Measurements from ENCODE around the gene RAB11FIP4. TPM values are rescaled to one million over a fixed set of nuclear protein-coding genes. Genes with fewer than 3 reads are reported as not detected.

The RAB11FIP4 gene
- total RNA-seq, 1 donor from 2014 or later = 1.0 TPM

DNA sequence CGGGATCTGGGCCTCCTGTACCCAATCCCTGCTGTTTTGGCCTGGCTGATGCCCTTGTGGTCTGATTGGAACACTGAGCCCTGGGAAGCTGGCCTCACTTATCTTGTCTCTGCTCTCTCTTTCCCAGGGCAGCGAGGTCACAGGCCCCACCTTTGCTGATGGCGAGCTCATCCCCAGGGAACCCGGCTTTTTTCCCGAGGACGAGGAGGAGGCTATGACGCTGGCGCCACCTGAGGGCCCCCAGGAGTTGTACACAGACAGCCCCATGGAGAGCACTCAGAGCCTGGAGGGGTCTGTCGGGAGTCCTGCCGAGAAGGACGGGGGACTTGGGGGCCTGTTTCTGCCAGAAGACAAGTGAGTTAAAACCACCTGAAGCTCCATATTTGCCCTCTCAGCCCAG lies 126.0 kb downstream of the RAB11FIP4 start:
- no peak overlapping the region for H3K9ac ChIP-seq (ENCODE audit: low read depth in 1 of 3, low read length in 3 of 3)
- H3K36me3 ChIP-seq (ENCODE audit: control insufficient read depth in 3 of 3, insufficient read depth in 3 of 3, low read length in 3 of 3) = no peaks in the 10 kb centered on the region
- no peak overlapping the region for H3K27ac ChIP-seq (ENCODE audit: low read depth, low read length)
- H3K27me3 ChIP-seq (ENCODE audit: control insufficient read depth in 3 of 3, insufficient read depth in 3 of 3, low read length in 3 of 3) = peaks cover 0 to 5% (median 3%) of the 10 kb centered on the region in 3 donors
- no peaks in the 10 kb centered on the region for H3K9me3 ChIP-seq (ENCODE audit: control insufficient read depth in 3 of 3, low read length in 3 of 3)
- no peak overlapping the region for H3K4me3 ChIP-seq (ENCODE audit: low read length in 3 of 3)
- no peaks in the 10 kb centered on the region for H3K4me1 ChIP-seq (ENCODE audit: control insufficient read depth in 3 of 3, insufficient read depth in 3 of 3, low read length in 3 of 3)

GRCh38 chr17:31518478-31518877 lies 127.0 kb downstream of the RAB11FIP4 start:
- H3K9me3 ChIP-seq (ENCODE audit: control insufficient read depth in 3 of 3, low read length in 3 of 3) = no peaks in the 10 kb centered on the region
- H3K9ac ChIP-seq (ENCODE audit: low read depth in 1 of 3, low read length in 3 of 3) = no peak overlapping the region
- no peak overlapping the region for H3K27ac ChIP-seq (ENCODE audit: low read depth, low read length)
- H3K4me3 ChIP-seq (ENCODE audit: low read length in 3 of 3) = no peak overlapping the region
- H3K4me1 ChIP-seq (ENCODE audit: control insufficient read depth in 3 of 3, insufficient read depth in 3 of 3, low read length in 3 of 3) = no peaks in the 10 kb centered on the region
- no peaks in the 10 kb centered on the region for H3K36me3 ChIP-seq (ENCODE audit: control insufficient read depth in 3 of 3, insufficient read depth in 3 of 3, low read length in 3 of 3)
- peaks cover 0 to 7% (median 5%) of the 10 kb centered on the region in 3 donors for H3K27me3 ChIP-seq (ENCODE audit: control insufficient read depth in 3 of 3, insufficient read depth in 3 of 3, low read length in 3 of 3)

DNA sequence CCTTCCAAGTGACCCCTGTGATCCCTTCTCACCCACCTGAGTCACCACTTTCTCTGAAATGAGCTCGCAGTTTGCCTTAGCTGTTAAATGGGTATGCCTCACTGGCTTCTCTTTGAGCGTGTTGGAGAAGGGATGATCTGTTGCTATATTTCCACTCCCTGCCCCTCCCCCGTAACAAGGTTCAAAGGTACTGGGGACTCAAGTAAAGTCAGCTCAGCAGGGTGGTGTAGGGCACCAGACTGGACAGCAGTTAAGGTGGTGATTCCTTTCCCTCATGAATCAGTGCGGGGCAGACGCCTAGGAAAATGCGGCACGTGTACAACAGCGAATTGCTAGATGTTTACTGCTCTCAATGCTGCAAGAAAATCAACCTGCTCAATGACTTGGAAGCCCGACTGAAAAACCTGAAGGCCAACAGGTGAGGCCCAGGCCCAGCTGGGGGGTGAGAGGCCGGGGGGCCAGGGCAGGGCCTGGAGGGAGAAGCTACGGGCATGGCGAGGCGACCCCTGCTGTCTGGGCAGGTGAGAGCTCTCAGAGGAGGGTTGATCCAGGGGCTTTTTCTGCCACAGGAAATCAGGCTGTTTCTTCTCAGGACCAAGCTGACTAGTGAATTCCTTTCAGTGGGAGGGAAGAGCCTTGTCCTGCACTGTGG lies 130.3 kb downstream of the RAB11FIP4 start:
- Histone ChIP-seq H3K36me3 (ENCODE audit: control insufficient read depth in 3 of 3, insufficient read depth in 3 of 3, low read length in 3 of 3) (no peaks in the 10 kb centered on the region), H3K4me1 (ENCODE audit: control insufficient read depth in 3 of 3, insufficient read depth in 3 of 3, low read length in 3 of 3) (peaks cover 4 to 8% (median 4%) of the 10 kb centered on the region in 3 donors), H3K9ac (ENCODE audit: low read depth in 1 of 3, low read length in 3 of 3) (no peak overlapping the region), H3K9me3 (ENCODE audit: control insufficient read depth in 3 of 3, low read length in 3 of 3) (no peaks in the 10 kb centered on the region), H3K27ac (ENCODE audit: low read depth, low read length) (no peak overlapping the region), H3K27me3 (ENCODE audit: control insufficient read depth in 3 of 3, insufficient read depth in 3 of 3, low read length in 3 of 3) (peaks cover 0 to 10% (median 5%) of the 10 kb centered on the region in 3 donors), H3K4me3 (ENCODE audit: low read length in 3 of 3) (no peak overlapping the region)

DNA sequence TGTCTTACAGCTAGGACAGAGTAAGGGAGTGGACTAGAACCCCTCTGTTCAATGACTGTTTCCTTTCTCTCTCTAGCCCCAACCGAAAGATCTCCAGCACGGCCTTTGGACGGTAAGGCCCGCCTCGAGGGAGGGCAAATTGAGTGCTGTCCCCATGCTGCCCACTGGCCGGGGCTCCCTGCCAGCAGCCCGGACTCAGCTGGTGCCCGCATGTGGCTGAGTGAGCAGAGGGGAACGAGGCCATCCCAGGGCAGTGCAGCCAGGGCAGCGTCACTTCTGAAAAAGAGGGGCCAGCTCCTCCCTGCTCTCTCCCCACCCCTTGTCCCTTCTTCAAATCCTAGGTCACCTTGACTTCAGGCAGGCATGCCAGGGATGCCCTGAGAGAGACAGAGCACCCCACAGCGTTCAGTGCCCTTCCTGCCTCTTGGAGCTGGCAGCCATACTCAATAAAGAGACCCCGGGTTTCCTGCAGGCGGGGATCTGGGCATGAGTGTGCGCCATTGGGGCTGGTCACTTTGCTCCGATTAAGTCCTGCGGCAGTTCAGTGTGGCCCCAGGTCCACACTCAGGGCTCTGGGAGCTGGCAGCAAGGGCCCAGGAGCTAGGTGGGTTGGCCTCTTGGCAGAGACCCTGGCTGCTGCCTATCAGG lies 130.9 kb downstream of the RAB11FIP4 start:
- Histone ChIP-seq H3K4me1 (ENCODE audit: control insufficient read depth in 3 of 3, insufficient read depth in 3 of 3, low read length in 3 of 3) (peaks cover 4 to 8% (median 4%) of the 10 kb centered on the region in 3 donors), H3K9ac (ENCODE audit: low read depth in 1 of 3, low read length in 3 of 3) (no peak overlapping the region), H3K36me3 (ENCODE audit: control insufficient read depth in 3 of 3, insufficient read depth in 3 of 3, low read length in 3 of 3) (no peaks in the 10 kb centered on the region), H3K4me3 (ENCODE audit: low read length in 3 of 3) (no peak overlapping the region), H3K27ac (ENCODE audit: low read depth, low read length) (no peak overlapping the region), H3K27me3 (ENCODE audit: control insufficient read depth in 3 of 3, insufficient read depth in 3 of 3, low read length in 3 of 3) (peaks cover 0 to 9% (median 3%) of the 10 kb centered on the region in 3 donors), H3K9me3 (ENCODE audit: control insufficient read depth in 3 of 3, low read length in 3 of 3) (no peaks in the 10 kb centered on the region)

GRCh38 chr17:31522987-31523495 lies 131.6 kb downstream of the RAB11FIP4 start:
- no peaks in the 10 kb centered on the region for H3K36me3 ChIP-seq (ENCODE audit: control insufficient read depth in 3 of 3, insufficient read depth in 3 of 3, low read length in 3 of 3)

DNA sequence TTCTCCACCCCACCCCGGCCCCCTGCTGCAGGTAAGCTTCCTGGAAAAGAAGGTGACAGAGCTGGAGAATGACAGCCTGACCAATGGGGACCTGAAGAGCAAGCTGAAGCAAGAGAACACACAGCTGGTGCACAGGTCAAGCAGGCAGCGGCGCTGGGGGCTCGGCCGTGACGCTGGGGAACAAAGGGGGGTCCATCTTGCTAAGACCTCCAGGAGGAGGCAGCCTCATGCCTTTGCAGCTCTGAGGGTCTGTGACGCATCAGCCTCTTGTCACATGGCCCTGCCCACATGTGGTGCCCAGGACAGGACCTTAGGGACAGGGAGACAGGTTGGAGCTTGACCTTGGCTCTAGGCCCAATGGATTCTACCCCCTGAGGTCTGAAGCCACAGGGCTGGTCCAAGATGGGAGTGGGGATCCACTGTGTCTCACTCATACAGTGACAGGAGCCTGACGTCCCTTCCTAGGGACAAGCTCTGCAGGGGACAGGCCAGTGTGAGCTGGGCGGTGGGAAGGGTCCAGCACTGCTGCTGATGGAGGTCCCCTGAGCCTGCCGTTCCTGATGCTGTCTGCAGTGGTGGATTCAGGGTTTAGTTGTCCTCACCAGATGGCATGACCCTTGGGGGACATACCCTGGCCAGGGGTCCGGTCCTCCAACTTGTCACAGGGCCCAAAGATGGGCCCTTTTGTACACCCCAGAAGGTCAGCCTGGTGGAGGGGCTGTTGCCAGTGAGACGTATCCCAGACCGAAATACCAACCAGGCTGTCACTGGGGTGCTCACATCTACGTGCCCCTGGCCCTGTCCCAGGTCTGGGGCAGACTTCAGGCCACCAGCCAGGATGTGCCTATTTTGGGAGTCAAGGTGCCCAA lies 132.6 kb downstream of the RAB11FIP4 start:
- H3K27ac ChIP-seq (ENCODE audit: low read depth, low read length) = no peak overlapping the region
- H3K4me1 ChIP-seq (ENCODE audit: control insufficient read depth in 3 of 3, insufficient read depth in 3 of 3, low read length in 3 of 3) = peaks cover 4 to 8% (median 4%) of the 10 kb centered on the region in 3 donors
- no peak overlapping the region for H3K4me3 ChIP-seq (ENCODE audit: low read length in 3 of 3)
- H3K9ac ChIP-seq (ENCODE audit: low read depth in 1 of 3, low read length in 3 of 3) = no peak overlapping the region
- H3K9me3 ChIP-seq (ENCODE audit: control insufficient read depth in 3 of 3, low read length in 3 of 3) = no peaks in the 10 kb centered on the region
- H3K27me3 ChIP-seq (ENCODE audit: control insufficient read depth in 3 of 3, insufficient read depth in 3 of 3, low read length in 3 of 3) = peaks cover 0 to 7% (median 3%) of the 10 kb centered on the region in 3 donors
- H3K36me3 ChIP-seq (ENCODE audit: control insufficient read depth in 3 of 3, insufficient read depth in 3 of 3, low read length in 3 of 3) = no peaks in the 10 kb centered on the region

More at GRCh38 chr17:31522987-31523495, 131.6 kb downstream of the RAB11FIP4 start:
- Histone ChIP-seq H3K27me3 (ENCODE audit: control insufficient read depth in 3 of 3, insufficient read depth in 3 of 3, low read length in 3 of 3) (peaks cover 0 to 7% (median 0%) of the 10 kb centered on the region in 3 donors), H3K9ac (ENCODE audit: low read depth in 1 of 3, low read length in 3 of 3) (no peak overlapping the region), H3K4me1 (ENCODE audit: control insufficient read depth in 3 of 3, insufficient read depth in 3 of 3, low read length in 3 of 3) (peaks cover 4 to 8% (median 4%) of the 10 kb centered on the region in 3 donors), H3K27ac (ENCODE audit: low read depth, low read length) (no peak overlapping the region), H3K4me3 (ENCODE audit: low read length in 3 of 3) (no peak overlapping the region), H3K9me3 (ENCODE audit: control insufficient read depth in 3 of 3, low read length in 3 of 3) (no peaks in the 10 kb centered on the region)

GRCh38 chr17:31524926-31525800 lies 133.7 kb downstream of the RAB11FIP4 start:
- H3K4me1 ChIP-seq (ENCODE audit: control insufficient read depth in 3 of 3, insufficient read depth in 3 of 3, low read length in 3 of 3) = peaks cover 4 to 8% (median 4%) of the 10 kb centered on the region in 3 donors
- H3K9ac ChIP-seq (ENCODE audit: low read depth in 1 of 3, low read length in 3 of 3) = peak overlapping the region; percentile 3 to 33 (median 6)
- H3K9me3 ChIP-seq (ENCODE audit: control insufficient read depth in 3 of 3, low read length in 3 of 3) = no peaks in the 10 kb centered on the region
- H3K27me3 ChIP-seq (ENCODE audit: control insufficient read depth in 3 of 3, insufficient read depth in 3 of 3, low read length in 3 of 3) = peaks cover 0 to 7% (median 7%) of the 10 kb centered on the region in 3 donors
- H3K36me3 ChIP-seq (ENCODE audit: control insufficient read depth in 3 of 3, insufficient read depth in 3 of 3, low read length in 3 of 3) = no peaks in the 10 kb centered on the region
- H3K27ac ChIP-seq (ENCODE audit: low read depth, low read length) = no peak overlapping the region
- no peak overlapping the region for H3K4me3 ChIP-seq (ENCODE audit: low read length in 3 of 3)

DNA sequence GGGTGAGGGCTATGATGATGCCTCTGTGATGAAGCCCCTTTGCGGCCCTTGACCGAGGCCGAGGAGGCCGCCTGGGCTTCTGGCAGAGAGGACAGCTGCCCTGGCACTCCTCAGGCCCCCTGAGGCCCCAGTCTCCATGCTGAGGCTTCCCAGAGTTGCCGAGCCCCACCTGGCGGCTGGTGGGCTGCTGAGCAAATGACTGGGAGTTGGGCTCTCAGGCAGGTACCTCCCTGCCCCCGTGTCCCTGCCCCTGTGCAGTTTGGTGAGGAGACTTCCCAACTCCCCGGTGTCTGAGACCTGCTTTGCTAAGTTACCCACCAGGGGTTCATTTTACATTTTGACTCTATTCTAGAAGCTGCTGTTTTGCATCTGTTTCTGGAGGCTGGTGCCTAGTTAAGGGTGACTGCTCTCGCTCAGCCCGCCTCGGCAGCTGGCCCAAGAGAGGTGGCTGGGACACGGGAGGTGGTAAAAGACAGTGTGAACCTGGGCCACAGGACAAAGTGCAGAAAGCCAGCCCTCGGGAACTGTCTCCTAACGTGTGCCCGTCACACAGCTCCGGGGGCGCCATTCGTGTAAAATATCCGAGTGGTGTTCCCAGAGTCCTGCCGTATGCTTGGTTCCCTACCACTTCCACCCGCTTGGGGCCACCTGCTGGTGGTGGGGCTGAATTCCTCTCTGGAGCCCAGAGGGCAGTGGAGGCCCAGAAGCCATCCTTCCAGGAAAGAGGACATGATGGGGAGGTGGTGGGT lies 134.5 kb downstream of the RAB11FIP4 start:
- H3K9me3 ChIP-seq (ENCODE audit: control insufficient read depth in 3 of 3, low read length in 3 of 3) = no peaks in the 10 kb centered on the region
- H3K9ac ChIP-seq (ENCODE audit: low read depth in 1 of 3, low read length in 3 of 3) = peak overlapping the region in 1 of 3 donors; percentile 33
- peaks cover 0 to 7% (median 7%) of the 10 kb centered on the region in 3 donors for H3K27me3 ChIP-seq (ENCODE audit: control insufficient read depth in 3 of 3, insufficient read depth in 3 of 3, low read length in 3 of 3)
- H3K27ac ChIP-seq (ENCODE audit: low read depth, low read length) = no peak overlapping the region
- H3K36me3 ChIP-seq (ENCODE audit: control insufficient read depth in 3 of 3, insufficient read depth in 3 of 3, low read length in 3 of 3) = no peaks in the 10 kb centered on the region
- H3K4me3 ChIP-seq (ENCODE audit: low read length in 3 of 3) = no peak overlapping the region
- peaks cover 4 to 8% (median 4%) of the 10 kb centered on the region in 3 donors for H3K4me1 ChIP-seq (ENCODE audit: control insufficient read depth in 3 of 3, insufficient read depth in 3 of 3, low read length in 3 of 3)
